Measurements from ENCODE around the gene ACTR2. TPM values are rescaled to one million over a fixed set of nuclear protein-coding genes. Genes with fewer than 3 reads are reported as not detected.
A peak's percentile ranks its signal among the peaks of the same experiment; 100 is the strongest.

The ACTR2 gene
- total RNA-seq, 1 experiment from 2014 or later = 160 TPM

DNA sequence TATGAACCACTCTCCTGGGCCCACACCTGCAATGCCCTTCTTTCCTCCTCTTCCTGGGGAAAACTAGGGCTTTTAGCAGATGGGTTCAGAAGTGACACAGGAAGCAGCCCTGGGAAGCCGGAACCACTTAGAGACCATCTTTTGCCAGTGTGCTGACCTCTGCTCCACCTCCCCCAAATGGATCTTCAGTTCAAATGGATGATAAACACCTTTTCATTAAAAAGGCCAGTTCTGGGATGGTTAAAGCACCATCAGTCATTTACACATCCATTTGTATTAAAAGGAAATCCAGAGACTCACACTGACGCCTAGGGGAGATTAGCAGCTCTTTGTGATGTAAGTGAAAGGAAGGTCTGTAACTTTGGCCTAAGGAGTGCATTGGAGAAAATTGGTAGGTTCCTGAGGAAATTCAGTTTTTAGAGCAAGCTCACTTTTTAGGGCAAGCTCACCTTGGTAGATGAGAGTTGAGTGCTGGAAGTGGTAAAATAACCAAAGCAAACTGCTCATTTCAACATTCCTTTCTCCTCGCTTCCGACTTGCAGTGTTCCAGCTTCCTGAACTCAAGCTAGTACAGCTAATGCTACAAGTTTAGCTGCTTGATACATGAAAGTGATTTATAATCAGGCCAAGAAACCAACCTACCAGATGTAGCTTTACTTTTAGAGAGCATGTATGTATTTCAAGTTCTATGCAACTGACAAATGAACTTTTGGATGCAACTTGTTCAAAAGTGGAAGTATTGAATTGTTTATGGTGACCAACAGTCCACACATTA lies 47.7 kb downstream of the ACTR2 start (continued):
- TF ChIP-seq IRF1 (CRISPR knock-in tag; IDR thresholded peaks at IDR 0.05) (no peak), CREB1 (CRISPR knock-in tag; IDR thresholded peaks at IDR 0.05) (0 out of 2 replicates have a peak, but pooled peaks have one; percentile 25)

- Mint-ChIP-seq H3K27me3 (ENCODE audit: low read depth) (peaks cover 100% of the 10 kb centered on the region), H3K9me3 (no peaks in the 10 kb centered on the region), H3K4me3 (no peak overlapping the region), H3K4me1 (peaks cover 3% of the 10 kb centered on the region; the same call in 1 of the 2 replicates), H3K36me3 (peaks cover 14% of the 10 kb centered on the region), H3K27ac (no peak overlapping the region)
- ChIA-PET CTCF (interaction anchor here (1.6 to 3.2 kb wide), 2 partner anchors 11 to 12 kb away, joined by 4 to 11 read pairs; no protein-coding TSS in a partner anchor), POLR2A (no interaction called here)
- no peak for TF ChIP-seq ATF6 (CRISPR knock-in tag; IDR thresholded peaks at IDR 0.05)
- no peak for TF ChIP-seq NFATC4 (CRISPR knock-in tag; IDR thresholded peaks at IDR 0.05)
- TF ChIP-seq, protein P1, sequence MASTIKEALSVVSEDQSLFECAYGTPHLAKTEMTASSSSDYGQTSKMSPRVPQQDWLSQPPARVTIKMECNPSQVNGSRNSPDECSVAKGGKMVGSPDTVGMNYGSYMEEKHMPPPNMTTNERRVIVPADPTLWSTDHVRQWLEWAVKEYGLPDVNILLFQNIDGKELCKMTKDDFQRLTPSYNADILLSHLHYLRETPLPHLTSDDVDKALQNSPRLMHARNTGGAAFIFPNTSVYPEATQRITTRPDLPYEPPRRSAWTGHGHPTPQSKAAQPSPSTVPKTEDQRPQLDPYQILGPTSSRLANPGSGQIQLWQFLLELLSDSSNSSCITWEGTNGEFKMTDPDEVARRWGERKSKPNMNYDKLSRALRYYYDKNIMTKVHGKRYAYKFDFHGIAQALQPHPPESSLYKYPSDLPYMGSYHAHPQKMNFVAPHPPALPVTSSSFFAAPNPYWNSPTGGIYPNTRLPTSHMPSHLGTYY (CRISPR knock-in tag; IDR thresholded peaks at IDR 0.05) = no peak
- TF ChIP-seq MYBL2 (CRISPR knock-in tag; IDR thresholded peaks at IDR 0.05) = no peak
- TF ChIP-seq TEAD1 (CRISPR knock-in tag; IDR thresholded peaks at IDR 0.05) = no peak
- TF ChIP-seq RORB (CRISPR knock-in tag; IDR thresholded peaks at IDR 0.05) = no peak
- TF ChIP-seq, protein P2, sequence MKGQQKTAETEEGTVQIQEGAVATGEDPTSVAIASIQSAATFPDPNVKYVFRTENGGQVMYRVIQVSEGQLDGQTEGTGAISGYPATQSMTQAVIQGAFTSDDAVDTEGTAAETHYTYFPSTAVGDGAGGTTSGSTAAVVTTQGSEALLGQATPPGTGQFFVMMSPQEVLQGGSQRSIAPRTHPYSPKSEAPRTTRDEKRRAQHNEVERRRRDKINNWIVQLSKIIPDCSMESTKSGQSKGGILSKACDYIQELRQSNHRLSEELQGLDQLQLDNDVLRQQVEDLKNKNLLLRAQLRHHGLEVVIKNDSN (CRISPR knock-in tag; IDR thresholded peaks at IDR 0.05) = no peak
- no peak for TF ChIP-seq ZNF263 (CRISPR knock-in tag; IDR thresholded peaks at IDR 0.05; ENCODE audit: low read depth)
- no peak for TF ChIP-seq GRHL2 (CRISPR knock-in tag; IDR thresholded peaks at IDR 0.05; ENCODE audit: insufficient replicate concordance, severe bottlenecking)
- no peak for TF ChIP-seq NR2C2 (CRISPR knock-in tag; IDR thresholded peaks at IDR 0.05)
- TF ChIP-seq TP53 (CRISPR knock-in tag; IDR thresholded peaks at IDR 0.05) = no peak
- no peak for TF ChIP-seq ESRRA (CRISPR knock-in tag; IDR thresholded peaks at IDR 0.05; ENCODE audit: borderline replicate concordance)
- no peak for TF ChIP-seq ZNF671 (CRISPR knock-in tag; IDR thresholded peaks at IDR 0.05)
- TF ChIP-seq E2F4 (CRISPR knock-in tag; IDR thresholded peaks at IDR 0.05; ENCODE audit: borderline replicate concordance, low read depth) = no peak
- no peak for TF ChIP-seq RELA (CRISPR knock-in tag; IDR thresholded peaks at IDR 0.05; ENCODE audit: borderline replicate concordance)
- TF ChIP-seq, protein P3, sequence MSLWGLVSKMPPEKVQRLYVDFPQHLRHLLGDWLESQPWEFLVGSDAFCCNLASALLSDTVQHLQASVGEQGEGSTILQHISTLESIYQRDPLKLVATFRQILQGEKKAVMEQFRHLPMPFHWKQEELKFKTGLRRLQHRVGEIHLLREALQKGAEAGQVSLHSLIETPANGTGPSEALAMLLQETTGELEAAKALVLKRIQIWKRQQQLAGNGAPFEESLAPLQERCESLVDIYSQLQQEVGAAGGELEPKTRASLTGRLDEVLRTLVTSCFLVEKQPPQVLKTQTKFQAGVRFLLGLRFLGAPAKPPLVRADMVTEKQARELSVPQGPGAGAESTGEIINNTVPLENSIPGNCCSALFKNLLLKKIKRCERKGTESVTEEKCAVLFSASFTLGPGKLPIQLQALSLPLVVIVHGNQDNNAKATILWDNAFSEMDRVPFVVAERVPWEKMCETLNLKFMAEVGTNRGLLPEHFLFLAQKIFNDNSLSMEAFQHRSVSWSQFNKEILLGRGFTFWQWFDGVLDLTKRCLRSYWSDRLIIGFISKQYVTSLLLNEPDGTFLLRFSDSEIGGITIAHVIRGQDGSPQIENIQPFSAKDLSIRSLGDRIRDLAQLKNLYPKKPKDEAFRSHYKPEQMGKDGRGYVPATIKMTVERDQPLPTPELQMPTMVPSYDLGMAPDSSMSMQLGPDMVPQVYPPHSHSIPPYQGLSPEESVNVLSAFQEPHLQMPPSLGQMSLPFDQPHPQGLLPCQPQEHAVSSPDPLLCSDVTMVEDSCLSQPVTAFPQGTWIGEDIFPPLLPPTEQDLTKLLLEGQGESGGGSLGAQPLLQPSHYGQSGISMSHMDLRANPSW (CRISPR knock-in tag; conservative IDR thresholded peaks at IDR 0.05; ENCODE audit: low read depth) = no peak
- ATAC-seq (no peak), DNase-seq (ENCODE audit: low spot score) (no peak)
Observed at GRCh38 chr2:65276609-65277008, 49.0 kb downstream of the ACTR2 start.

All from WTC11 (cell line).